Stomach (tissue), 9 donors: Measurements from ENCODE around the gene PCSK7. TPM values are rescaled to one million over a fixed set of nuclear protein-coding genes. Genes with fewer than 3 reads are reported as not detected.

Source experiments
- DNase-seq, 2 donors: peaks; one replicate each; pipeline versions ENCODE4 v3.0.0 to v3.0.0-alpha.2; 2013 to 2019
- H3K27ac ChIP-seq, 5 donors: fragments of 200-600 bp in 4 of 5; sonication (generic) in 4 of 5; one replicate each; pipeline ENCODE4 v1.5.1; 2013 to 2019; ENCODE audit warnings: mild to moderate bottlenecking in 1 of 5, moderate library complexity in 1 of 5
- H3K27me3 ChIP-seq, 3 donors: fragments of 200-600 bp; sonication (generic); one replicate each; pipeline ENCODE4 v1.5.1; 2017 to 2019; ENCODE audit warnings: mixed run types in 1 of 3
- H3K36me3 ChIP-seq, 4 donors: fragments of 200-600 bp; sonication (generic); 1 replicate in 3 of 4; 2 replicates in 1 of 4; pipeline ENCODE4 v1.5.1; 2016 to 2019
- H3K4me1 ChIP-seq, 4 donors: fragments of 200-600 bp; sonication (generic); one replicate each; pipeline ENCODE4 v1.5.1; 2016 to 2019
- H3K4me3 ChIP-seq, 4 donors: fragments of 200-600 bp; sonication (generic) in 3 of 4; one replicate each; pipeline ENCODE4 v1.5.1; 2016 to 2019; ENCODE audit warnings: mild to moderate bottlenecking in 1 of 4
- H3K9me3 ChIP-seq, 4 donors: fragments of 200-600 bp; sonication (generic); one replicate each; pipeline ENCODE4 v1.5.1; 2016 to 2019
- CTCF ChIP-seq, 7 experiments: fragments of 450-650 bp in 4 of 7; fragments of 200-600 bp in 3 of 7; sonication (generic) in 3 of 7; IDR thresholded peaks; one replicate each; pipeline ENCODE4 v1.5.1; 2016 to 2019; ENCODE audit warnings: antibody characterized with exemption in 7 of 7, control low read depth in 2 of 7, mild to moderate bottlenecking in 1 of 7
- EP300 ChIP-seq: sonication (generic); formaldehyde crosslinking; IDR thresholded peaks from one replicate; pipeline ENCODE4 v1.6.1; 2017; ENCODE audit warnings: antibody characterized with exemption
- POLR2A ChIP-seq, 4 donors: fragments of 450-650 bp; IDR thresholded peaks; one replicate each; pipeline ENCODE4 v1.6.1; 2016; ENCODE audit warnings: antibody characterized with exemption in 4 of 4, control low read depth in 2 of 4, mild to moderate bottlenecking in 1 of 4, moderate library complexity in 1 of 4
- POLR2AphosphoS5 ChIP-seq, 3 donors: sonication (generic); formaldehyde crosslinking; IDR thresholded peaks; one replicate each; pipeline ENCODE4 v1.6.1; 2016; ENCODE audit warnings: antibody characterized with exemption in 3 of 3
- WGBS, 5 donors: extraction: QIAGEN DNeasy Blood & Tissue Kit in 3 of 5; methylation state at CpG; one replicate each; pipeline versions ENCODE4 v1.1.5 to v1.1.7; 2013 to 2018; 5-methylcytosine and 5-hydroxymethylcytosine counted together
- intact Hi-C: fragments of 100-400 bp; cut with DNase I; formaldehyde crosslinking; loops from one replicate; pipeline ENCODE4 v1.15.1; 2023; ENCODE audit warnings: low total_unique reads
- polyA plus RNA-seq, 3 donors: library from polyadenylated mRNA; stranded (reverse); fragments of 200-250 nt; gene quantifications; one replicate each; pipeline ENCODE4 v1.2.3, GENCODE V29; 2013
- total RNA-seq, 5 donors: library from RNA; depleted of rRNA; stranded (reverse); fragments of >200 nt; gene quantifications; one replicate each; pipeline versions ENCODE4 v1.1.0 to v1.2.3, GENCODE V29; 2014 to 2016
- donor health status: healthy with polysubstance abuse.
- donor health status: Bipolar disorder and iron deficiency.
- donor health status: healthy.

PCSK7 gene
- total and polyA plus RNA-seq, 8 donors: 14.1 to 232 (median 79.3) TPM

- intact Hi-C loops: loop anchor here (10.0 kb wide), 1 partner anchor 84 kb away; the partner anchor contains the start of gene BACE1
- TF ChIP-seq EP300 (no peak), POLR2A (IDR thresholded peaks at IDR 0.05) (no peak), CTCF (IDR thresholded peaks at IDR 0.05) (no peak), POLR2AphosphoS5 (IDR thresholded peaks at IDR 0.05) (no peak)
- WGBS, 5 donors: 35 to 51% (median 41%) methylated on average over 12 of the region's 12 CpGs
- Histone ChIP-seq H3K4me1 (peaks cover 29 to 61% (median 53%) of the 10 kb centered on the region in 4 donors), H3K9me3 (no peaks in the 10 kb centered on the region), H3K4me3 (peak overlapping the region in 3 of 4 donors; percentile 64 to 93 (median 76)), H3K27ac (peak overlapping the region; percentile 96 to 99 (median 96)), H3K27me3 (no peaks in the 10 kb centered on the region), H3K36me3 (peaks cover 31 to 47% (median 43%) of the 10 kb centered on the region in 4 donors)
- DNase-seq: no peak
These were observed 1.4 kb downstream of the PCSK7 start for GRCh38 chr11:117230286-117230961.

GRCh38 chr11:117229931-117230285 is 2.0 kb downstream of the PCSK7 start:
- Histone ChIP-seq H3K9me3 (no peaks in the 10 kb centered on the region), H3K4me1 (peaks cover 34 to 66% (median 59%) of the 10 kb centered on the region in 4 donors)

GRCh38 chr11:117229411-117229810 is 2.5 kb downstream of the PCSK7 start:
- Histone ChIP-seq H3K36me3 (peaks cover 36 to 54% (median 51%) of the 10 kb centered on the region in 4 donors), H3K4me3 (peak overlapping the region in 1 of 4 donors; percentile 93), H3K4me1 (peaks cover 39 to 71% (median 63%) of the 10 kb centered on the region in 4 donors), H3K9me3 (no peaks in the 10 kb centered on the region), H3K27me3 (no peaks in the 10 kb centered on the region), H3K27ac (no peak overlapping the region)
- no peak for DNase-seq
- WGBS, 5 donors: 95 to 99% (median 96%) methylated on average over 10 to 12 of the region's 12 CpGs
- intact Hi-C loops: loop anchor here (5.0 kb wide), 1 partner anchor 42 kb away; no protein-coding TSS in a partner anchor
- TF ChIP-seq POLR2AphosphoS5 (IDR thresholded peaks at IDR 0.05) (no peak), POLR2A (IDR thresholded peaks at IDR 0.05) (no peak), EP300 (no peak), CTCF (IDR thresholded peaks at IDR 0.05) (no peak)

More at GRCh38 chr11:117229931-117230285, 2.0 kb downstream of the PCSK7 start:
- no peaks in the 10 kb centered on the region for H3K27me3 ChIP-seq
- peaks cover 35 to 52% (median 48%) of the 10 kb centered on the region in 4 donors for H3K36me3 ChIP-seq
- H3K27ac ChIP-seq: peak overlapping the region in 3 of 5 donors; percentile 96 to 98 (median 96)
- WGBS, 5 donors: 77 to 88% (median 85%) methylated on average over 5 of the region's 5 CpGs
- peak overlapping the region in 2 of 4 donors; percentile 64 to 93 for H3K4me3 ChIP-seq
- DNase-seq: no peak
- intact Hi-C loops: loop anchor here (5.0 to 10.0 kb wide), 2 partner anchors 43 to 85 kb away; partner anchors contain the start of gene BACE1
- no peak for TF ChIP-seq POLR2AphosphoS5 (IDR thresholded peaks at IDR 0.05)
- TF ChIP-seq EP300: no peak

GRCh38 chr11:117228091-117228490 is 3.8 kb downstream of the PCSK7 start:
- Histone ChIP-seq H3K9me3 (no peaks in the 10 kb centered on the region), H3K27me3 (no peaks in the 10 kb centered on the region), H3K4me1 (peaks cover 35 to 70% (median 58%) of the 10 kb centered on the region in 4 donors), H3K4me3 (no peak overlapping the region), H3K27ac (no peak overlapping the region), H3K36me3 (peaks cover 48 to 67% (median 64%) of the 10 kb centered on the region in 4 donors)
- no peak for TF ChIP-seq POLR2A (IDR thresholded peaks at IDR 0.05)
- TF ChIP-seq POLR2AphosphoS5 (IDR thresholded peaks at IDR 0.05): no peak
- no peak for TF ChIP-seq EP300
- no peak for TF ChIP-seq CTCF (IDR thresholded peaks at IDR 0.05)
- intact Hi-C loops: loop anchor here (5.0 kb wide), 1 partner anchor 41 kb away; no protein-coding TSS in a partner anchor
- 84 to 93% (median 92%) methylated on average over 11 of the region's 11 CpGs for WGBS, 5 donors
- no peak for DNase-seq
